Measurements from ENCODE around the gene KCNJ6.
"Not testable (repeated sequence)": the region's sequence is repeated elsewhere in the genome, so short reads cannot be mapped to it uniquely, and the experiment has no call there.

KCNJ6 gene

DNA sequence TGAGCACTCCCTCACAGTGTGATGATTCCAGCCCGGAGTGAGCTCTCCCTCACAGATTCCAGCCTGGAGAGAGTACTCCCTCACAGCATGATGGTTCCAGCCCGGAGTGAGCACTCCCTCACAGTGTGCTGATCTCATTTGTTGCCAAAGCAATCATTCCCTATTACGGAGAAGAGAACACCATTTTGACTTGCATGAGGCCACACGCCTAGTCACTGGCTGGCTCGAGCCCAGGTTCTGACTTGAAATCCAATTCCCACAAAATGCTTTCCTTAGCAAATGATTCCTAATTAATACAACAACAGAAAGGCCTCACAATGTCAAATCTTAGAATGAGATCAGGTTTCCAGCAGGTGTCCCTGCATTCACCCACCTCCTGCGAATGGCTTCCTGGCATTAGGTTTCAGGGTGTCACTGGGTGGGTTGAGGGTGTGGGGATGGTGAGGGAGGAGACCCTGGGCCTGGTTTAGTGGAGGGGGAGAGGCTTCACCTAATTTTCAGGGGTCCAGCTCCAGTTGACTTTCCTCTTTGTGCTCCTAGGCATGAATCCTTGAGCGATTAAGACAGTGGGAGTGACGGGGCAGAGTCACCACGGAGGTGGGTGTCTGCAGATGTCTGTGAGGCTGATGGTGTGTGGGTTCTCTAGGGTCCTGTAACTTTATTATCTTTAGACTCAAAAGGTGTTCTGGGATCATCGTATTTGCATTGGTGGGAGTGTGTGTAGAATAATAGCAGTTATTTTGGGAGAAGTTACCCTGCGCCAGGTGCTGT is 158.5 kb downstream of the KCNJ6 start:
- no peak overlapping the region for H3K4me3 ChIP-seq (ENCODE audit: low read length)
- no peak for DNase-seq (ENCODE audit: low read depth, low spot score)

GRCh38 chr21:37753122-37753599 is 163.1 kb downstream of the KCNJ6 start:
- H3K4me3 ChIP-seq (ENCODE audit: low read length): no peak overlapping the region
- no peak for DNase-seq (ENCODE audit: low read depth, low spot score)

GRCh38 chr21:37751268-37751975 is 164.8 kb downstream of the KCNJ6 start:
- DNase-seq (ENCODE audit: low read depth, low spot score): no peak
- H3K4me3 ChIP-seq (ENCODE audit: low read length): no peak overlapping the region

- DNase-seq (ENCODE audit: low read depth, low spot score): no peak
- H3K4me3 ChIP-seq (ENCODE audit: low read length): no peak overlapping the region
These were observed 167.1 kb downstream of the KCNJ6 start for GRCh38 chr21:37749132-37749531.

DNA sequence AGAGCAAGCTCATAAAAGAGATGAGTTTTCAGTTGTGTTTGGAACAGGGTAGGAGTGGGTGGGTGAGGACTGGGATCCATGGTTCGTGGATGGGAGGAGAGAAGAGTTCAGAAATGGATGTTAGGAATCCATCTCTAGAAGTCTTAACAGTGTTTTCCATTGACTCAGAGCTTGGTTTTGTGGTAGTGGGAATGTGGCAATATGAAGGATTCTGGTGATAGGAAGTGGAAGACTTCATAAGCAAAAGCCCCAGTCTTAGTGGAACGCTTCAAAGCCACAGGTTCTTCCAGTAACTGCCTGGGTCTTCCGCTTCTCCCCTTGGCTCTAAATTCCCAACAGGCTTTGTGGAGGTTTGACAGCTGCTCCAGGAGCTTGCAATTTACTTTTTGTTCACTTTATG is 167.9 kb downstream of the KCNJ6 start:
- DNase-seq (ENCODE audit: low read depth, low spot score): no peak
- no peak overlapping the region for H3K4me3 ChIP-seq (ENCODE audit: low read length)

DNA sequence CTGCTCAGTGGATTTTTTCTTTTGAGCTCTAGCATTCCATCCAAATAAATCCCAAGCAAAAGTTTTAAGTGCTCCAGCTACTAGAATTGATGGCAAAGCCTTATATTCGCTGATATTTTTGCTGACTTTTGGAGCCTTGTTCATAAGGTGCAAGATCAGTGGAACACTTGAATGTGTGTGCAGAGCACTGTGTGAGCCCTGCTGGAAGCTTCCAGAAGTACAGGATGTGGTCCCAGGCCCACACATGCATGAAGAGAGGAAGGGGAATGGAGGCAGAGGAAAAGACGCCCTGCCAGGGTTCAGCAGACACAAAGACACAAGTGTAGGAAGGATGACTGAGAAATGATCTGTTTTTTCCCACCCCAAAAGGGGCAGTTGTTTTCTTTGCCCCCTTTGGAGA is 169.4 kb downstream of the KCNJ6 start:
- DNase-seq (ENCODE audit: low read depth, low spot score): peak; percentile 9
- H3K4me3 ChIP-seq (ENCODE audit: low read length): no peak overlapping the region

DNA sequence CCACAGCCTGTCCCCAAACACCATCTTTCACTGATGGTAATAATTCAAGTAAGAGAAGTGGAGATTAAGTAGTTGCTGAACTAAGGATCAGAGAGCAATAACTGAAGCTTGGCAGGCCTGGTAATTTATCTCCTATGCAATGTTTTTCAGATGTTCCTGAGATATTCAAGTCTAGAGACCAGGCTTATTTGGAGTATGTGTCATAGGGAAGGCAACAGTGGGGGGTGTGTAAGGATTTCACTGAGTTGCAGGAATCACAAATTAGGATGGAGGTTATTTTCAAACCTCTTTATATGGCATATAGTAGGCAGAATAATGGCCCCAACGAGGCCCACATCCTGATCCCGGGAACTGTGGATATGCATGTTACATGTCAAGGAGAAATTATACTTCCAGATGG is 171.7 kb downstream of the KCNJ6 start:
- no peak overlapping the region for H3K4me3 ChIP-seq (ENCODE audit: low read length)
- no peak for DNase-seq (ENCODE audit: low read depth, low spot score)

- no peak for DNase-seq (ENCODE audit: low read depth, low spot score)
- H3K4me3 ChIP-seq (ENCODE audit: low read length): no peak overlapping the region
These were observed 173.7 kb downstream of the KCNJ6 start for GRCh38 chr21:37742532-37742931.

DNA sequence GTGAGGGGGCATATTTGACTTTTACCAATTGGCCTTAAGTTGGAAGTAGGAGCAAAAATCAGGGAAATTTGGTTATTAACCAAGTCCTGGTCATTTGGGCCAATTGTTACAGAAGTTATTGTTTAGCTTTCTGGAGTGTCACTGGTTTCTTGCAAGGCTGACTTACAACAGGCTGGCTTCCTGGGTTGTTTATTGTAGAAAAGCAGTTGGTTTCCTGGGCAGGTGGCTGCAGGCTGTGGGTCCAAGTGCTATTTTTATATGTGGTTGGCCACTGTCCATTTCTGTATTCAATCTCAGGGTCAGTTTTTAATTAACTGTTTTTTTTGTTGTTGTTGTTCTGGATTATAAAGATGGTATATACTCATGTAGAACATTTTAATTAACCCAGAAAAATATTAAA is 174.1 kb downstream of the KCNJ6 start:
- no peak for DNase-seq (ENCODE audit: low read depth, low spot score)
- no peak overlapping the region for H3K4me3 ChIP-seq (ENCODE audit: low read length)

DNA sequence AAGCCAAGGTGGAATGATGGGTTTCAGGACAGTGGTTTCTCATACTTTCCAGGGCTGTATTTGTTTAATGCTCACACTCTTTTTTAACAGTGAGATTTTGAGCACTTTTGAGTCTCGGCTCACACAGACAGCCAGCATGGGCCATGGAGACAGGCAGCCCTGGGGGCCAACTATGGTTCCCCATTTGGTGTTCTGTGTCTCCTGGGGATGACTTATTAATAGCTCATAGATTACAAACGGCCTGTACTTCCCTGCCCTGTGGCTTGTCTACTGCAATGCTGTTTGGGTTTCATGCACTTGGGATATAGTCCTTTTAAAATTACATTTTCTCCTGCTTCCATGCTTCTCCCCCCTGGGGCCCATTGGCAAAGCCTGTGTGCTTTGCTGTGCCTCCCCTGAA is 178.3 kb downstream of the KCNJ6 start:
- no peak overlapping the region for H3K4me3 ChIP-seq (ENCODE audit: low read length)
- no peak for DNase-seq (ENCODE audit: low read depth, low spot score)

DNA sequence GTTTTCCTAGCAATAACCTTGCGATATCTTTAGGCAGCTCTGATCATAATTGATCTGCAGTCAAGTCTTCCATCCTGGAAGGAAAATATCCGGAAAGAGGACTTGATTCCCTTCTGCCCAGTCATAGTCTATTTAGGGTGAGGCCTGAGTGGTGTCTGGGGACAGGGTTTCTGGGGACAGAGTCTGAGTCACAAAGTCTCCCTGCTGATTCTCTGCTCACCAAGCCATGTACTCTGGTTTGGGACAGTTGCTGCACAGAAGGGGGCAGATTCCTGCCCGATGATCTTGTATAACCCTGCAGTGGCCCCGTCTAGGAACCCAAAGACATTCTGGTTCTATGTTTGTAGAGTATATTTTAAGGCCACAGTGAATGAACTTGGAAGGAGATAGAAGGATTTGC is 178.8 kb downstream of the KCNJ6 start:
- H3K4me3 ChIP-seq (ENCODE audit: low read length): no peak overlapping the region
- DNase-seq (ENCODE audit: low read depth, low spot score): no peak

DNA sequence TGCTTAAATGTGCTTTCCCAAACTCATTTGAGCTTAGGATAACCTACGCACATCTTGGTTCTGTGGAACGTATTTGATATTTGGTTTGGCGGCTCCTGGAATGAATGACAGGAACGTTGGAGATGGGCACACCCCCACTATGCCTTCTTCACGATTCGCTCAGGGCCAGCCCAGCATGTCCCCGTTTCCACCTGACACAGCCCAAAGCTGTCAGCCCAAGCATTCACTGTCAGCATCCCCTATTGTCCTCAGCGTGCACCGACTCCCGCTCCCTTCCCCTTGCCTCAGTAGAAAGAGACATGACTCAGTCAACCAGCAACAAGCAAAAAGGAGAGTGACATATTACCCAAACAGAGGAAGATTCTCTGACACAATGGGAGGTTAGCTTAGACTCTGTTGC is 181.4 kb downstream of the KCNJ6 start:
- H3K4me3 ChIP-seq (ENCODE audit: low read length): no peak overlapping the region
- DNase-seq (ENCODE audit: low read depth, low spot score): no peak

GRCh38 chr21:37732927-37733326 is 183.3 kb downstream of the KCNJ6 start:
- DNase-seq (ENCODE audit: low read depth, low spot score): no peak
- no peak overlapping the region for H3K4me3 ChIP-seq (ENCODE audit: low read length)

DNA sequence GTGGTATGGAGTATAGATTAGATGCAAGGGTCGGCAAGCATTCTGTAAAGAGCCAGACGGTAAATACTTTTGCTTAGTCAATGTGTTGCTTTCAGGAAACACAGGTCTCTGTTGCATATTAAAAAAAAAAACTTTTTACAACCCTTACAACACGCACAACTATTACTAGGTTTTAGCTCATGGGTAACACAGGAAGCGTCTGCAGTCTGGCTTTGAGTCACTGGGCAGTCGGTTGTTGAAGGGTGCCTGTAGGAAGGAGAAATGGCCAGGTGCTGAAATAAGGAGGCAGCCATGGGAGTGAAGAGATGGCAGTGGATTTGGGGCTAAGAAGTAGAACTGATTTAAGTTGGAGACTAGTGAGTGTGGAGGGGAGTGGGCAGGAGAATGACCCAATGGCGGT is 192.1 kb downstream of the KCNJ6 start:
- H3K4me3 ChIP-seq (ENCODE audit: low read length): no peak overlapping the region

DNA sequence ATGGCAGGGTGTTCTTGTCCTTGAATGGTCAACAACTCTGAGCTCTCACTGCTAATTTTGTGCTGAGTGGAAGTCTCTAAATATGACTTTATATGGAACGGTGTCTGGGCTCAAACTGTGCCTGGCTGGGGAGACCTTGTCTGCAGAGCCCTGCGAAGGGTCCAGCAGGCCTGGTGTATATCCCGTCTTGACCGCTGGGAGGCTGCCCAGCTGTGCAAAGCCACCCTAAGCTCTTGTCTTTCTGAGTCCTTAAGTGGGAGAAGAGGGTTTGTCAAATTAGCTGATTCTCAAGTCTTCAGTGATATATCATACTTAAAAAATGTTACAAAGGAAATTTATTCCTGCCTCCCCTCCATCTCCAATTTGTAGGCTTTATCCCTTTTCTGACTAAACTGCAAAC is 198.7 kb downstream of the KCNJ6 start:
- DNase-seq (ENCODE audit: low read depth, low spot score): no peak
- no peak overlapping the region for H3K4me3 ChIP-seq (ENCODE audit: low read length)

More for the DNA sequence above, 192.1 kb downstream of the KCNJ6 start:
- DNase-seq (ENCODE audit: low read depth, low spot score): no peak

DNA sequence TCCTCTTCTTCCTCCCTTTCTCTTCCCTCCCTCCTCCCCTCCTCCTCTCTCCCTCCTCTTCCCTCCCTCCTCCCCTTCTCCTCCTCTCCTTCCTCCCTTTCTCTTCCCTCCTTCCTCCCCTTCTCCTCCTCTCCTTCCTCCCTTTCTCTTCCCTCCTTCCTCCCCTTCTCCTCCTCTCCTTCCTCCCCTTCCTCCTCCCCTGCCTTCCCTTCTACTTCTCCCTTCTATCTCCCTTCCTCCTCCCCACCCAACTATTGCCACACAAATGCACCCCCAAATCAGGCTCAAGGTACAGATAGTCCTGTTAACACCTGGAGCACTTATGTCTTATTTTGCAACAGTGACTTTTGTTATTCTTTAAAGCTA is 203.7 kb downstream of the KCNJ6 start:
- not testable (repeated sequence) for H3K4me3 ChIP-seq (ENCODE audit: low read length); DNase-seq (ENCODE audit: low read depth, low spot score)

- peak; percentile 32 for DNase-seq (ENCODE audit: low read depth, low spot score)
- H3K4me3 ChIP-seq (ENCODE audit: low read length): no peak overlapping the region
These were observed 204.3 kb downstream of the KCNJ6 start for GRCh38 chr21:37711836-37712568.

GRCh38 chr21:37711286-37711829 is 204.9 kb downstream of the KCNJ6 start:
- no peak for DNase-seq (ENCODE audit: low read depth, low spot score)
- H3K4me3 ChIP-seq (ENCODE audit: low read length): no peak overlapping the region

GRCh38 chr21:37710546-37711285 is 205.5 kb downstream of the KCNJ6 start:
- no peak for DNase-seq (ENCODE audit: low read depth, low spot score)
- no peak overlapping the region for H3K4me3 ChIP-seq (ENCODE audit: low read length)

All from Jurkat, Clone E6-1 (cell line).